ENCODE results near the gene VILL.

DNA sequence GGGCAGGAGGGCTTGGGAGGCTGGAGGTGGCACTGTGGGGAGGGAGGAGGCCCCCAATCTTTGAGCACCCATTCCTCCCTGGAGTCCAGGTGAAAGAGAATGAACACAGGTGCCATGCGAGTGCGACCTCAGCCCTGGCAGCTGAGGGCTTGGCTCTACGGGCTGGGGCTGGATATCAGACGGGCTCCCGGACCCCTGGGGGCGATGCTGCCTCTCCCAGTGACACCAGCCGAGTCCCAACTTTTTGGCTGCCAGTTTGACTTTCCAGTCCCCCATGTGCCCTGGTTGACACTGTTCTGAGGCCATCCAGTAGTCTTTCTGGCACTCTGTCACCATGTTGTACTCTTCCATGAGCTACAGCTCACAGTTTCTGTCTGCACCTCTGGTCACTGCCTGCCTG is 1.2 kb downstream of the VILL start:
- no peak for TF ChIP-seq POLR2A (IDR thresholded peaks at IDR 0.05)
- no peak for TF ChIP-seq CTCF (IDR thresholded peaks at IDR 0.05)

All from adrenal gland (tissue), 5 donors.